Measurements from ENCODE around the gene CNN2. TPM values are rescaled to one million over a fixed set of nuclear protein-coding genes. Genes with fewer than 3 reads are reported as not detected.

The CNN2 gene
- total and polyA plus RNA-seq, 2 of the 13 experiments (the other 11 are each of a cell fraction or from before 2014, with no cell fraction given) = 63.6 to 70.0 TPM

GRCh38 chr19:1042689-1043511 lies 16.5 kb downstream of the CNN2 start (continued):
- no peak for TF ChIP-seq KMT2B (CRISPR knock-in tag; IDR thresholded peaks at IDR 0.05)
- TF ChIP-seq ZNF33B (CRISPR knock-in tag; IDR thresholded peaks at IDR 0.05) = no peak

- H3K4me2 ChIP-seq (ENCODE audit: low read depth, low read length) = no peak overlapping the region
- no peak overlapping the region for H3K9ac ChIP-seq (ENCODE audit: insufficient read depth, low read depth, low read length)
- no peaks in the 10 kb centered on the region for H3K79me2 ChIP-seq (ENCODE audit: insufficient read depth, low read length)
- ChIA-PET POLR2A (interaction anchor here (2.6 kb wide), 1 partner anchor 18 kb away, joined by 18 read pairs; the partner anchor contains the start of gene CNN2), CTCF (ENCODE audit: low intra/inter-chr PET ratio, low total read pairs) (no interaction called here)
- peak; percentile 61 for ATAC-seq
- H3K27ac ChIP-seq (ENCODE audit: extremely low read length, insufficient read depth, low read length) = no peak overlapping the region
- peak; percentile 50 for FAIRE-seq
- H3K9me3 ChIP-seq (ENCODE audit: low read length) = no peaks in the 10 kb centered on the region
- no peaks in the 10 kb centered on the region for H3K36me3 ChIP-seq (replicated peaks in 1 of 2; ENCODE audit: control insufficient read depth in 1 of 2, insufficient read depth in 2 of 2, low read length in 2 of 2)
- no peak overlapping the region for H2AFZ ChIP-seq (ENCODE audit: low read length)
- no peak overlapping the region for H3K4me3 ChIP-seq (replicated peaks in 1 of 3; ENCODE audit: insufficient read depth in 1 of 3, low read depth in 2 of 3, low read length in 3 of 3)
- BruUV-seq (replicated peaks) = no TSS peak
- DNase-seq (ENCODE audit: low spot score) = peak; percentile 89
- 65% methylated on average over 7 of the region's 10 CpGs for WGBS (ENCODE audit: low lambda C conversion rate)
- peaks cover 39% of the 10 kb centered on the region for H3K4me1 ChIP-seq (ENCODE audit: insufficient read depth, low read length)
- intact Hi-C loops (cut with micrococcal nuclease; ENCODE audit: unreplicated experiment) = no loop called here
- no peaks in the 10 kb centered on the region for H3K27me3 ChIP-seq (ENCODE audit: control insufficient read depth in 1 of 2, insufficient read depth in 2 of 2, low read length in 2 of 2)
- in situ Hi-C loops (cut with HindIII; ENCODE audit: extremely low pct_ligation_motif_present, low pct_unique_long_range_greater_than_20kb) = no loop called here
- H4K20me1 ChIP-seq (ENCODE audit: insufficient read depth, low read length) = no peaks in the 10 kb centered on the region
- TF ChIP-seq ZNF563 (CRISPR knock-in tag; IDR thresholded peaks at IDR 0.05) (no peak), ATM (IDR thresholded peaks at IDR 0.05; ENCODE audit: borderline replicate concordance) (no peak), SMARCE1 (IDR thresholded peaks at IDR 0.05; ENCODE audit: borderline replicate concordance) (no peak), MTF1 (CRISPR knock-in tag; IDR thresholded peaks at IDR 0.05) (no peak), NFYC (CRISPR knock-in tag; IDR thresholded peaks at IDR 0.05) (peak; percentile 74), ZNF782 (CRISPR knock-in tag; IDR thresholded peaks at IDR 0.05; ENCODE audit: borderline replicate concordance) (no peak), ZNF816 (CRISPR knock-in tag; IDR thresholded peaks at IDR 0.05; ENCODE audit: borderline replicate concordance) (no peak), TFDP1 (CRISPR knock-in tag; IDR thresholded peaks at IDR 0.05; ENCODE audit: borderline replicate concordance) (no peak), SP1 (IDR thresholded peaks at IDR 0.05) (no peak), SP1 (CRISPR knock-in tag; IDR thresholded peaks at IDR 0.05) (peak; percentile 80), ATF6 (CRISPR knock-in tag; conservative IDR thresholded peaks at IDR 0.05) (no peak), JUNB (CRISPR knock-in tag; IDR thresholded peaks at IDR 0.05; ENCODE audit: borderline replicate concordance) (no peak)
- TF ChIP-seq, protein P1, sequence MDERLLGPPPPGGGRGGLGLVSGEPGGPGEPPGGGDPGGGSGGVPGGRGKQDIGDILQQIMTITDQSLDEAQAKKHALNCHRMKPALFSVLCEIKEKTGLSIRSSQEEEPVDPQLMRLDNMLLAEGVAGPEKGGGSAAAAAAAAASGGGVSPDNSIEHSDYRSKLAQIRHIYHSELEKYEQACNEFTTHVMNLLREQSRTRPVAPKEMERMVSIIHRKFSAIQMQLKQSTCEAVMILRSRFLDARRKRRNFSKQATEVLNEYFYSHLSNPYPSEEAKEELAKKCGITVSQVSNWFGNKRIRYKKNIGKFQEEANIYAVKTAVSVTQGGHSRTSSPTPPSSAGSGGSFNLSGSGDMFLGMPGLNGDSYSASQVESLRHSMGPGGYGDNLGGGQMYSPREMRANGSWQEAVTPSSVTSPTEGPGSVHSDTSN (CRISPR knock-in tag; IDR thresholded peaks at IDR 0.05) = peak; percentile 51; the same call in 1 of the 2 replicates
- TF ChIP-seq, protein P2, sequence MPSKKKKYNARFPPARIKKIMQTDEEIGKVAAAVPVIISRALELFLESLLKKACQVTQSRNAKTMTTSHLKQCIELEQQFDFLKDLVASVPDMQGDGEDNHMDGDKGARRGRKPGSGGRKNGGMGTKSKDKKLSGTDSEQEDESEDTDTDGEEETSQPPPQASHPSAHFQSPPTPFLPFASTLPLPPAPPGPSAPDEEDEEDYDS (CRISPR knock-in tag; IDR thresholded peaks at IDR 0.05) = peak; percentile 93
- TF ChIP-seq, protein P3, sequence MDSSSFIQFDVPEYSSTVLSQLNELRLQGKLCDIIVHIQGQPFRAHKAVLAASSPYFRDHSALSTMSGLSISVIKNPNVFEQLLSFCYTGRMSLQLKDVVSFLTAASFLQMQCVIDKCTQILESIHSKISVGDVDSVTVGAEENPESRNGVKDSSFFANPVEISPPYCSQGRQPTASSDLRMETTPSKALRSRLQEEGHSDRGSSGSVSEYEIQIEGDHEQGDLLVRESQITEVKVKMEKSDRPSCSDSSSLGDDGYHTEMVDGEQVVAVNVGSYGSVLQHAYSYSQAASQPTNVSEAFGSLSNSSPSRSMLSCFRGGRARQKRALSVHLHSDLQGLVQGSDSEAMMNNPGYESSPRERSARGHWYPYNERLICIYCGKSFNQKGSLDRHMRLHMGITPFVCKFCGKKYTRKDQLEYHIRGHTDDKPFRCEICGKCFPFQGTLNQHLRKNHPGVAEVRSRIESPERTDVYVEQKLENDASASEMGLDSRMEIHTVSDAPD (CRISPR knock-in tag; IDR thresholded peaks at IDR 0.05) = no peak
Observed at GRCh38 chr19:1045247-1045603, 18.8 kb downstream of the CNN2 start.

Data from HepG2 (cell line).